Testis (tissue), 2 donors: Measurements from ENCODE around the gene IER3IP1.
"Not testable (repeated sequence)": the region's sequence is repeated elsewhere in the genome, so short reads cannot be mapped to it uniquely, and the experiment has no call there.

Source experiments
- POLR2A ChIP-seq: fragments of 450-650 bp; IDR thresholded peaks from one replicate; pipeline ENCODE4 v1.6.1; 2017; ENCODE audit warnings: antibody characterized with exemption, mild to moderate bottlenecking, moderate library complexity
- TF ChIP-seq, protein P1 (sequence below), 3 experiments: fragments of 450-650 bp in 2 of 3; fragments of 200-600 bp in 1 of 3; sonication (generic) in 1 of 3; IDR thresholded peaks; one replicate each; pipeline ENCODE4 v1.5.1; 2016 to 2019; ENCODE audit warnings: antibody characterized with exemption in 3 of 3, mild to moderate bottlenecking in 2 of 3, moderate library complexity in 1 of 3

DNA sequence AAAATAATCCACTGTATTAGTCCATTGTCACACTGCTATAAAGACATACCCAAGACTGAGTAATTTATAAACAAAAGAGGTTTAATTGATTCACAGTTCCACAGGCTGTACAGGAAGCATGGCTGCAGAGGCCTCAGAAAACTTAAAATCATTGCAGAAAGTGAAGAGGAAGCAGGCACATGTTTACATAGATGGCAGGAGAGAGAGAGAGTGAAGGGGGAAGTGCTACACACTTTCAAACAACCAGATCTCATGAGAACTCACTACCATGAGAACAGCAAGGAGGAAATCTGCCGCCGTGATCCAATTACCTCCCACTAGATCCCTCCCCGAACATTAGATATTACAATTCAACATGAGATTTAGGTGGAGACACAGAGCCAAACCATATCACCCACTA lies 19.8 kb upstream of the IER3IP1 start:
- TF ChIP-seq, protein P1, sequence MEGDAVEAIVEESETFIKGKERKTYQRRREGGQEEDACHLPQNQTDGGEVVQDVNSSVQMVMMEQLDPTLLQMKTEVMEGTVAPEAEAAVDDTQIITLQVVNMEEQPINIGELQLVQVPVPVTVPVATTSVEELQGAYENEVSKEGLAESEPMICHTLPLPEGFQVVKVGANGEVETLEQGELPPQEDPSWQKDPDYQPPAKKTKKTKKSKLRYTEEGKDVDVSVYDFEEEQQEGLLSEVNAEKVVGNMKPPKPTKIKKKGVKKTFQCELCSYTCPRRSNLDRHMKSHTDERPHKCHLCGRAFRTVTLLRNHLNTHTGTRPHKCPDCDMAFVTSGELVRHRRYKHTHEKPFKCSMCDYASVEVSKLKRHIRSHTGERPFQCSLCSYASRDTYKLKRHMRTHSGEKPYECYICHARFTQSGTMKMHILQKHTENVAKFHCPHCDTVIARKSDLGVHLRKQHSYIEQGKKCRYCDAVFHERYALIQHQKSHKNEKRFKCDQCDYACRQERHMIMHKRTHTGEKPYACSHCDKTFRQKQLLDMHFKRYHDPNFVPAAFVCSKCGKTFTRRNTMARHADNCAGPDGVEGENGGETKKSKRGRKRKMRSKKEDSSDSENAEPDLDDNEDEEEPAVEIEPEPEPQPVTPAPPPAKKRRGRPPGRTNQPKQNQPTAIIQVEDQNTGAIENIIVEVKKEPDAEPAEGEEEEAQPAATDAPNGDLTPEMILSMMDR (IDR thresholded peaks at IDR 0.05), result not testable (repeated sequence)
- TF ChIP-seq POLR2A, result not testable (repeated sequence)
